HK-2 (cell line): ENCODE measurements around the gene SH3BP5.

Experiments
- DNase-seq: peaks from one replicate; pipeline ENCODE4 v3.0.0-alpha.2; 2018; ENCODE audit not compliant: unreplicated experiment

The SH3BP5 gene

DNA sequence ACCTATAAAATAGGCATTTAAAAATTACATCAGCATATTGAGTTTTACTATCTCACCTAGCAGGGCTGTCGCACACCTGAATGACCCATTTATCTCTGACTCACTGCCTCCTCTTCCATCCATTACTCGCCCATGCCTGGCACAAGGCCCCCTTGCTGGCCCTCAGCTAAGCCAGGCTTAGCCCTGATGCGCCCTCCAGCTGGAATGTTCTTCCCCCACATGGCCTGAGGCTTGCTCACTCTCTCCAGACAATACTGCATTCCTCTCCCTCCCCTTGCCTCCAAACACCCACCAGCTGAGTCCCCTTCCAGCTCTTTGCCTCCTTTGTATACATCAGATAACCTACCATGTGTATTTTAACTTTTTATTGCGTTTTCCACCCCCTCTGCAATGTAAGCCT, 7.2 kb downstream of the SH3BP5 start:
- peak; percentile 33 for DNase-seq

DNA sequence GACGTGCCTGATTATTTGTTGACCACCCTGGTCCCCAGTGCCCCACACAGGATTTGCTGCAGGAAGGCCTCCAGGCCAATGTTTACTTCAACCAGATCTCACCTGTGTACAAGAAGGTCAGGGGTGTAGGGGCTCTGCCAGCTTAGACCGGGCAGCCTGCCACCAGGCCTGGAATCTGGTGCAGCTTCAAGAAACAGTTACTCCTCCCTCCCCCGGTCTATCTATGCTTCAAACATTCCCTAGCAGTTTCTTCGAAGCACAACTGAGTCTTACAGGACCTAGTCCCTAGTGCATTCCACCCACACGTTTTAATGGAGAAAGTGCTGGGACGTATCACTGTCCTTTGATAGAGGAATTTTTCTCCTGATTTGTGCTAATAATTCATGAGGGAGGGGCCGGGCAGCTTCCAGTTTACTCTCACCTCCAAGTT, 8.0 kb downstream of the SH3BP5 start:
- no peak for DNase-seq

DNA sequence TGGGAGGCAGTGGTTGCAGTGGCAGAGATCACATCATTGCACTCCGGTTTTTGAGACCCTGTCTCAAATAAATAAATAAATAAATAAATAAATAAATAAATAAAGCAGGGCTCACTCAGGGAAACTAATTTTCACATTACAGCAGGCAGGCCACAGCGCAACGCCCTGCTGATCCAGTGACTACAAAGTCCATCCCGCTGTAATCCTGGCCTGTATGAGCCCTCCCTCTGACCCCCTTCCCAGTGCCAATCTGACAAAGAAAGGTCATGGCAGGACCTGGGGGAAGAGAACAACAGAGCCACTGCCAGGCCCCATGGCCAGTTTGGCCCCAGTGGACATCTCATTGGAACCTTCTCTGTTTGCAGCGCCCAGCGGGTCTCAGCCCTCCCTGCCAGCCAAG, 9.3 kb downstream of the SH3BP5 start:
- DNase-seq, result no peak

DNA sequence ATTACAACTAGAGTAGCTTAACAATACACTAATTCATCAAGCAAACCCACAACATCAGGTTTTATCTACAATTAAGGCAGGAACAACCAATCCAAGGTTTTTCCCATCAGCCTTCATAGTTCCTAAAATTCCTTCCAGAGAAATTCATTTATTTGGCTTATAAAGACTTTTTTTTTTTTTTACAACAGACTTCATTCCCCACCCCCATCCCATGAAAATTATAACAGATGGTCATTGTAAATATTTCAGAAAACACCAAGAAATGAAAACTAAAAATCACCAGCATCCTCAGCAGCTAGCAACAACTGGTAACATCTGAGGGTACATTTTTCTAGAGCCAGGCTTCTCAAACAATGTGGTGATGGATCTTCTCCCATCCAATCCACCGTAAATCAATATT, 11.0 kb downstream of the SH3BP5 start:
- DNase-seq, result no peak

DNA sequence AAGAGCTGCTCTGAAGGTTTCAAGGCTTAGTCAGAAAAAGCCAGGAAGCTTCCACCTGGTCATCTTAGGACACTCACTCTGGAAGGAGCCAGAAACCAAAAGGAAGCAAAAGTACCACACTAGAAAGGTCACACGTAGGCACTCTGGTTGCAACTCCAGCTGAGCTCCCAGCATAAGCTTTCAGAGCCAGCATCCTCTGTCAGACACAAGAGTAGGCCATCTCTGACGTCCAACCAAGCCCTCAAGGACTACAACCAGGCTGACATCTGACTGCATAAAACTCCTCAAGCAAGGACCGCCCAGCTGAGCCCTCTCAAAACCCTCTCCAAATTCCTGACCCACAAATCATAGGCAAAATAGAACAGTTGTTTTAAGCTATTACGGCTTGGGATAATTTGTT, 12.8 kb downstream of the SH3BP5 start:
- no peak for DNase-seq

DNA sequence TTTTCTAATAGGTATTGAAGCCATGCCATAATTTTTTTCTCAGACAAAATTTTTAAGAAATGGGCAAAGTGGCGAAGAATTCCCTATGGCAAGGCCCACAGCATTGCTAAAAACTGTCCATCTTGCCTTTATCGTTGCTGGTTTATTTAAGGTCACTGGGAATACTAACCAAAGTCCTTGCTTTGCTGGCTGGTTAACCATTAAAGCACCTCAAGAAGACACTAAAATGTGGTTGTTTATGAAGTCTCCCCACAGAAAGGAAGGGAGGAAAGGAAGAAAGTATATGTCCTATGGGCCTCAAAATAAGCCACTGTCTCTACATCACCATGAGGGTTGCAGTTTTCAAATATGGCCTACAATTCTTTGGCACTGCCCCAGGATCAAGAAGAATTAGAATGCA, 13.2 kb downstream of the SH3BP5 start:
- DNase-seq, result no peak

DNA sequence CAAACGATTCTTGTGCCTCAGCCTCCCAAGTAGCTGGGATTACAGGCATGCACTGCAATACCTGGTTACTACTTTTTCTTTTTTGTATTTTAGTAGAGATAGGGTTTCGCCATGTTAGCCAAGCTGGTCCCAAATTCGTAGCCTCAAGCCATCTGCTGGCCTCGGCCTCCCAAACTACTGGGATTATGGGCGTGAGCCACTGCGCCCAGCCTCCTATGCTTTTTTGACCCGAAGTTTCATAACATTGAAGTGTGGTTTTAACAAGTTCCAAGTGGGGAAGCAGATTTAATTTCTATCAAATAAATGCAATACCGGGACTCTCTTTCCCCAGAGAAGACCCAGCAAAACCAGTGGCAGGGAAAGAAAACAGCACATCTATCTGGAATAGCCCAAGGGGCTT, 13.7 kb downstream of the SH3BP5 start:
- no peak for DNase-seq

DNA sequence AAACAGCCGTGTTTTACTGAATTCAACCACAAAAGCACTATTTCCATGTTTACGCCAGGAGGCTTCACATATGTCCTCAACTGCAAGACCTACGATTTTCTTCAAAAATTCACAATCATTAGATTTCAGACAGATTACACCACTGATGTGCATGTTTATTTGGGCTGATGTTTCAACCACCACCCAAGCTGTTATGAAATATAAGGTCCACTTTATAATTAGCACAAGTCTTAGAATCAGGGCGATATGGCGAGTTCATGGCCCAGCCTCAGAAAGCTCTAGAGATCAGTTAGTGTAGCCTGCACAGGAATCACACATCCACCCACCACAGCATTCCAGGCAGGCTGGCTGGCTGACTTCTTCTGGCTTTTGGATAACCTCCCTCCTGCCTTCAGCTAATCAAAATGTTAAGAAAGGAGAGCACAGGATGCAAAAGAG, 15.4 kb downstream of the SH3BP5 start:
- no peak for DNase-seq

DNA sequence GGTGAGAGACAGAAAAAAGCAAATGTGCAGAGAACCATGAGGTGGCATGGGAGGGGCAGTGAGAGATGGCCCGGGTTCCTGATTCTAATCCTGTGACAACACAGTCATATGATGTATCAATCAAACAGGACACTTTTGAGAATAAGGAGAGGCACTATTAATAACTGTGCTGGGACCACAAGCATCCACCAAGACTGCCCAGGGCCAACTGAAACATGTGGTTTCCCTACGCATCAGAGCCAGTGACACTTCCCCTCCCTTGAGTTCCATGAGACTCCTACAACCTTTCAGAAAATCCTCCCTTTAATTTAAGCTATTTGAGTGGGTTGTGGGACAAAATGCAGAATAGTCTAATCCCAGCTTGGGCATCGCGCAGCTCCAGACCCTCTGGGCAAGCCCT, 17.4 kb downstream of the SH3BP5 start:
- no peak for DNase-seq

DNA sequence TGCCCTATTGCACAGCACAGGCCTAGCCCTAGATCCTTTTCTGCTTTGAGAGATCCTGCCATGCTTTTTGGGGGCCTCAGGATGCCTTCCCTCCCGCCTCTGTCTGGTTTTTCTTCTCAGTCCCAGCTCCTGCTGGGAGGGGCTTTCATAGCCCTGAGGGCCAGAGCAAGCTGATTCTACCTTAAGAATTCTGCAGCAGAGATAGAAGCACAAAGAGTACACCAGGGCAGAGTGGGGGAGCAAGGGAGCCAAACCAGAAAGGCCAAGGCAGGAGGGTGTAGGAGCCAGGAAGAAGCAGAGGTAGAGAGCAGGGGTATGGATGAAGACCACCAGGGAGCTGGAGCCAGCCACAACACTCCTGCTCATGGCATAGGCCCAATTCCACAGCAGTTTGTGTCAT, 18.1 kb downstream of the SH3BP5 start:
- no peak for DNase-seq

DNA sequence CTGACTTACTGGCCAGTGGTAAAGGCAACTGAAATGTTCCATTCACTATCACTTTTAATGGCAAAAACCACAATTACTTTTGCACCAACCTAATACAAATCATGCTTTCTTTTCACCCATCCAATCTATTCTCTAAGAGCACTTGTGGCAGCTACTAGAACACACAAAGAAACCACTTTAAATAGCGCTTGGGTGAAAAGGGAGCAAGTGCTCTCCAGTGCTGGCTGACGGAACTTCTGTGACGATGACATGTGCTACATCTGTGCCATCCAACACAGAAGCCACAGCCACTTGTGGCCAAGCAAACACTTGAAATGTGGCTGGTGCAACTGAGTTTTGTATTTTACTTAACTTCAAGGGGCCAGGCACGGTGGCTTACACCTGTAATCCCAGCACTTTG, 18.9 kb downstream of the SH3BP5 start:
- no peak for DNase-seq

DNA sequence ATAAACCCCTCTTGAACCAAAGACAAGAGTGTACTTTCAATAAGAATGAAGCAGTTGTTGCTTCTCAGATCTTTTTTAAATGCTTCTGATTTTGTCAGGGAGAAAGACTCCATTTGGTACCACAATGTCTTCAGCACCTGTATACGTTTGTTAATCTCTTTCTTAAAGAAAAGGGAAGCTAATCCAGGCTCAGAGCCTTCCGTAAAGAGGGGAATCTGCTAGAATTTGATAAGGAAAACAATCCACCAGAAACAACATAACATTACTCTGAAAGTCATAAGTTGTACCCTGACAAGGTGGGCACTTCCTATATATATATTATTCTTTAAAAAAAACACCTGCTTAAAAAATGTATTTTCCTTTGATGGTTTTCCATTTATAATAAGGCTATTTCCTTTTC, 19.8 kb downstream of the SH3BP5 start:
- DNase-seq, result no peak

DNA sequence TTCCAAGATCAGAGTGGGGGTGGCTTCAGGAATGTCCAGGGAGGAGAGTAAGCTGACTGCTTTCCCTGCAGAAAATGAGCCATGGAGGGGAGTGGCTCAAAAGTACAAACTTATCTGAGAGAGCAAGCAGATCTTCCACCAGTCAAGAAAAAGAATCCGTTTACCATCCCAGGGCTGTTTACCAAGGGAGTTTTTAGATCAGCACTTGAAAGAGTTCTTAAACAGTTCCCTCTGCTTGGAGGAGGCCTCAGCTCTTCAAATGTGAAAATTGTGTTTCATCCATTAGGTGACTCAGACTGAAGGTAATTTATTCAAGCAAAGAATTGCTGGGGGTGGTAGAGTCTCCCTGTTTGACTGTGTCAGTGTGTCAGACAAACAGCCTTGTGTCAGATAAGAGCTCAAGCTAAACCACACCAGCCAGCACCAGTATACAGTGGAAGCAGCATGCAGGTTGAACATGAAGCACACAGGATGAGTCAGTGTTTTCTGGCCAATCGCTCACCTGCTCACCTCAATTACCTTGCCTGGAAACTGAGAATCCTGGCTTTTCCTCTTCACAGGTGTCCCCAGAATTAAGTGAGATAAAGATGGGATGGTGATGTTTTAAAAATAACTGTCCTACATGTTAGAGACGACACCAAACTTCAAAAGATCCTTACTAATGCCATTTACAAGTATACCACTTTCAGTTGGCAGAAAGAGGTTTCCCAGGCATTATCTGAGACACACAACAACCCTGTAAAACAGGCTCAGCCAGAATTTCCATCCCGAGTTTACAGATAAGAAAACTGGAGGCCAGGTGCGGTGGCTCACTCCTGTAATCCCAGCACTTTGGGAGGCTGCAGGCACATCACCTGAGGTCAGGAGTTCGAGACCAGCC, 21.7 kb downstream of the SH3BP5 start:
- DNase-seq, result no peak

DNA sequence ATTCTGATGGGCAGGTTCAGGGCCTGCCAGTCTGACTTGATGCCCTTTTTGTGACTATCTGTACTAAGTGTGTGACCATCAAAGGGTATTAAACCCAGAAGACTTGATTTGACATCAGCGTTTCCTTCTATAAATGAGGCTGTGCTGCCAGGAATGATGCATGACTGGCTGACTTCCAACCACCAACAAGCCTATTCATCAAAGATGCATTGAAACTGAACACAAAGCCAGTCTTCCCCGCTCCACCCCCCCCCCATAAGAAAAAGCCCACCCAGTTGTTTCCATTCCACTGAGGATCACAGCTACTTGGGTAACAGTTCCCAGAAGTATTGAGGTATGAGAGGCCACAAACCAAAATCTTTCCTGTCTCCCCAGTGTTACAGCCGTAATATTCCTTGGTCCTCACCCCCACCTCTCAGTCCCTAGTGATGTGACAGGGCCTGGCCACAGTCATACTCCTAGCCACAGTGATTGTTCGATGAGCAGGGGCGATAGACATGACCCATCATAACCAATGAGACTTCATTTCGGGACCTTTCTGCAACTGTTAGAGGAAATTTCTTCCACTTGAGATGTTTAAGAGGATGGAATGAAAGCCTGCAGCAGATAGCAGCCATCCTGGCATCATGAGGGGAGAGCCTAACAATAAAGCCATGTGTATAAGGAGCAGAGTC, 22.6 kb downstream of the SH3BP5 start:
- no peak for DNase-seq

DNA sequence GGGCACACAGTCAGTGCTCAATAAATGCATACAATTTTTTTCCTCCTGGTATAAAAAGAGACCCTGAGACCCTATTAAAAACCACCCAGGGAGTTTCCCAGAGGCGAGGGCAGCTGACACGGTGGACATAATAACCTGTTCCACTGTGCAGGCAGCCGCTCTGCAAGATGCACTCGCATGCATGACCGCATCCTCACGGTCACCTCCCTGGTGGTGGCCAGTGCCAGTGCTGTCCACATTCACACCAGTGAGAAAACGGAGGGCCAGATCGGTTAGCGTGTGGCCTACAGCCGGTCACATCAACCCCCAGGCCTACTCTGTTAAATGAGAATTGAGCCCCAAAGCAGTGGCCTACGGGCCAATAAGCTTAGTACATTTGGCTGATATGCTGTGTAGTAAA, 24.8 kb downstream of the SH3BP5 start:
- DNase-seq, result no peak

DNA sequence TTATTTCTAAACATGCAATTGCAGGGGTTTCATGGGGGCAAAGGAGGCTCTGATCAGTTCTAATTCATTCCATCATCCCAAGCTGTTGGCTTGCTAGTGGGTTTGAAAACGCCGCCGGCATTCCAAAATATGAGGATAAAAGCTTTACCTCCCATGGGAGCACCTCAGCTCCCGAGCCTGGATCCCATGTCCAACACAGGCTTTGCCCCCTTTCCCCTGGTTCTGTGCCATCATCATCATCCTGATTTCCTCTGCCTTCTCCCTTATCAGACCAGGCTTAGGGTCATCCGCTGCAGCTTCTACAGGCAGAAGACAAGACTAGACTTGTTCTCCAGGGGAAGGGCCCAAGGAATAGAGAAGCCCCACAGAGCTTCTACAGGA, 25.4 kb downstream of the SH3BP5 start:
- DNase-seq, result no peak

DNA sequence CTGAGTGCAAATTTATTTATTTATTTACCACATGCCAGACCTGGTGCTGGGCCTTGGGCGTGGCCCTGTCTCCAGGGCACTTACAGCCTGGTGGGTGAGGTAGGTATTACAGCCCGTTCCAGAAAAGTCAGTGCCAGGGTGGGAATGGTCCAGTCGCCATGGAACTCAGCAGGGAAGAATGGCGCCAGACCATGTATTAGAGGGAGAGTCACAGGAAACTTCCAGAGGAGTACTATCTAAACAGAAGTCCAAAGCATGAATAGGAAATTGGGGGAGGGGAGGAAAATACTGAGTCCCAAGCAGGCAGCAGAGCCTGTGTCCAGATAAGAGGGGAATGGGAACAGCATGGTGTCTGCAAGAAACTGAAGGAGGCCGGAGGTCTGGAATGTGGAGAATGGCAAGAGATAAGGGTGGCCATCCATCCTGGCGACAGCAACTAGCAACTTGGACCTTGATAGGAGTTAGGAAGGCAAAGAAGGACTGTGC, 27.0 kb downstream of the SH3BP5 start:
- DNase-seq, result no peak

DNA sequence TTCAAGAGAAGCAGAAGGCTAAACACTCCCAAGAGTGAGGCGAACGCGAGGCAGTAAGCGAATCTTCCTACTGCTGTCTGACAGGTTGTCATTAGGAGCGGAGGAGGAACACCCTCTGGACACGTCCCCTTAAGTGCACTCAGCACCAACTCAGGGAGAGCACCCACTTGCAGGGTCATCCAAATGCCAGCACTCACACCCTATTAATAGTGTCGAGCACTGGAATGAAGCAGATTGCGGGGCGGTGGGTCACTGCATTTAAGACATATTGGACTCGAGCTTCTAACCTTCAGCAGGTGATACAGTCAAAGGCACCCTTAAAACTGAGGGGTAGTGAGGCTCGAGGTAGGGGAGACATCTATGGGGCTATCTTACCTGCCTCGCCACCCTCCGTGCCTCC, 28.7 kb downstream of the SH3BP5 start:
- no peak for DNase-seq

DNA sequence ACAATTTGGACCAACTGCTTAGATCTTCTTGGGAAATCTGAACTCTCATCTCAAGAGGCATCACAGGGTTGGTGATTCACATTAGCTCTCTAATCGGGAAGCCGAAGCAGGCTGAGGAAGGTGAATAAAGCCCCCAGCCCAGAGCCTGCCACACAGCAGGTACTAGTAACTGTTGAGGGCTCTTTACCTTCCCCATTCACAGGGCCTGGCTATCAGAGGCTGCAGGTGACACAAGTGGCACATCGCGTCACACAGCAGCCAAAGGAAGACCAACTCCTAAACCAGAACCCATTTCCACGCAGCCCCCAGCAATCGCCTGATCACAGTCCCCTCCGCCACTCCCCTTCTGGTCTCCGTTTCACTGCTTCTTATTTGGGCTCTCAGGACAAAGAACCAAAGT, 29.2 kb downstream of the SH3BP5 start:
- DNase-seq, result no peak

DNA sequence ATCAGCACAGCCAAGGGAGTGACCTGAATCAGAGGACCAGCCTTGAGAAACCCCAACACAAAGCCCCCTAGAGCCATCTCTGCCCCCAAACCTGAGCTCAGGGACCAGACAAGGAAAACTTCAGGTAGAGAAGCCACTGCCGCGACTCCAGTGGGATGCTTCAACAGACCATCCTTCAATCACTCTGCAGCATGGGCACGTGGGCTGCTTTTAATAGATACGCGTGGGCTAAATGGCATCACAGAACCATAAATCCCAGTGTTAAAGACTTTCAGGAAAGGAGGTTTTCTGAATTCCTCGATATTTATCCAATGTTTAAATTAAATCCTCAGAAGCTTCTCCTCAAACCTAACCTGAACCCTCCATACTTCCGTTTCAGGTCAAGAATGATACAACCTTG, 30.6 kb downstream of the SH3BP5 start:
- no peak for DNase-seq

DNA sequence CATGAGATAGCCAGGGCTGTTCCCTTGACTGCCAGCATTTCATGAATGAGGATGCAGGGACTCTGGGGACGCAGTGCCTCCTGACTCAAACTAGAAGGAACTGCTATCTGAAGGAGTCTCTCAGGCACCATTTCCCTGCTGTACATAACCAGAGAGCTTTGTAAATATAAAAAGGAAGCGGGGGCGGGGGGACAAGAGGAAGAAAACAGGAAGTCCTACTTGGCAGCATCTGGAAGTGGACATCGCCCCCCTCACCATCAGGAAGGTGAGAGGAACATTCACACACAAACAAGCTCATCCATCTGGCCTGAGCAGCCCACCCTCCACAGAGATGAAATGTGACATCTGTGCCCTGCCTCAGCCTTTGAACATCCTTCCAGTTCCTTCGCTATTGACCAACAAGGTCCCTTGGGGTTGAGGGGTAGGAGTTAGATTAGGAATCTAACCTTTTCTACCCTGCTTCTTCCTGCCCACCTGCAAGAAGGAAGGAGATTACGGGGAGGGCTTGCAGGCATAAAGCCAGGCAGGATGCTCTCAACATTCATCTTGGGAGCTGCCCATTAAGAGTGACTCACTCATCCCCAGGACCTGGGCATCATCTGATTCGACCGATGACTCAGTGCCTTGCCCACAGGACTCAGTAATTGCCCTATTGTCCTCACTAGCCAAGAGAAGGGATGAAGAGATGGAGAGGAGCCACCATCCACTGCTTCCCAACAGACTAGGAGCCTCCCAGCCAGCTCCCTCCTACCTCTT, 31.9 kb downstream of the SH3BP5 start:
- peak; percentile 42 for DNase-seq

DNA sequence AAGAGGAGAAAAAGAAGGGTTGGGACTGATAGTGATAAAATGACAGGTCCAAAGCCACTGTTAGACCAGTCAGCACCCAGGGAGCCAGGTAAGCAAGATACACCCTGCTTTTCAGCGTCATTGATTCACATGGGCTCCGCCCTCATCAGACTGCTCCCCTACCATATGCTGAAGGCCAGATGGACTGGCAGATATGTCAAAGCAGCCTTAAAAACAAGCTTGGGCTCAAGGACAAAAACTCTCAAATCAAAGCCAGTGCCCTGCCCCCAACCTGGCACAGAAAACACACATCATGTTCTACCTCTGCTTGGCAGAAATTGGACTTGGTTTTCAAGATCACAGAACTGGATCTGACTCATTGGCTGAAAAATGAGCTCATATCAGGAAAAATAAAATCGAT, 33.4 kb downstream of the SH3BP5 start:
- no peak for DNase-seq

DNA sequence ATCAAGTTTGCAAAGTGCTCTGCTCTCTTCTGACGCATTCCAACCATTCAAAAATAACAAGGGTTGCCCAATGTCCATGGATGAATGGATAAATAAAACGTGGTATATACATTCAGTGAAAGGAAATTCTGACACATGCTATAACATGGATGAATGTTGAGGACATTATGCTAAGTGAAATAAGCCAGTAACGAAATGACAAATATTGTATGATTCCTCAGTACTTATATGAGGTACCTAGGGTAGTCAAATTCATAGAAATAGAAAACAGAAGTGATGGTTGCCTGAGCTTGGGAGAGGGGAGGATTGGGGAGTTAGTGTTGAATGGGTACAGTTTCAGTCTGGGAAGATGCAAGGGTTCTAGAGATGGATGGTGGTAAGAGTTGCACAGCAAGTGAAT, 33.9 kb downstream of the SH3BP5 start:
- no peak for DNase-seq
